ENCODE measurements around the gene KCNC3. TPM values are rescaled to one million over a fixed set of nuclear protein-coding genes. Genes with fewer than 3 reads are reported as not detected.
A peak's percentile ranks its signal among the peaks of the same experiment; 100 is the strongest.

Gene KCNC3
- total and polyA plus RNA-seq, 2 of the 13 experiments (the other 11 are each of a cell fraction or from before 2014, with no cell fraction given): 0.29 to 1.7 TPM

- no peak for TF ChIP-seq NR2F6 (IDR thresholded peaks at IDR 0.05)
- 0 out of 2 replicates have a peak, but pooled peaks have one; percentile 48 for TF ChIP-seq NR2F6 (CRISPR knock-in tag; IDR thresholded peaks at IDR 0.05)
- no peak for TF ChIP-seq RAD21 (CRISPR knock-in tag; IDR thresholded peaks at IDR 0.05)
- TF ChIP-seq ZNF331 (CRISPR knock-in tag; IDR thresholded peaks at IDR 0.05): no peak
- TF ChIP-seq PHF20 (CRISPR knock-in tag; IDR thresholded peaks at IDR 0.05): peak; percentile 56
- TF ChIP-seq FOSL2 (CRISPR knock-in tag; IDR thresholded peaks at IDR 0.05): 0 out of 2 replicates have a peak, but pooled peaks have one; percentile 4
- no peak for TF ChIP-seq ZFP37 (CRISPR knock-in tag; IDR thresholded peaks at IDR 0.05; ENCODE audit: borderline replicate concordance)
- TF ChIP-seq PTBP1 (IDR thresholded peaks at IDR 0.05; ENCODE audit: low read depth, low read length, poor library complexity, severe bottlenecking): no peak
- peak; percentile 63; the same call in 1 of the 2 replicates for TF ChIP-seq SAP130 (CRISPR knock-in tag; IDR thresholded peaks at IDR 0.05; ENCODE audit: low read depth)
- TF ChIP-seq CCDC6 (CRISPR knock-in tag; IDR thresholded peaks at IDR 0.05): no peak
- TF ChIP-seq BHLHE40 (IDR thresholded peaks at IDR 0.05; ENCODE audit: low read length): no peak
- peak; percentile 42; the same call in 1 of the 2 replicates for TF ChIP-seq ZGPAT (CRISPR knock-in tag; IDR thresholded peaks at IDR 0.05)
- no peak for TF ChIP-seq ZNF839 (CRISPR knock-in tag; IDR thresholded peaks at IDR 0.05; ENCODE audit: borderline replicate concordance)
- no peak for TF ChIP-seq RFX1 (IDR thresholded peaks at IDR 0.05)
- 0 out of 2 replicates have a peak, but pooled peaks have one; percentile 17 for TF ChIP-seq TFDP2 (CRISPR knock-in tag; IDR thresholded peaks at IDR 0.05)
- no peak for TF ChIP-seq SP5 (CRISPR knock-in tag; IDR thresholded peaks at IDR 0.05; ENCODE audit: borderline replicate concordance, low read depth)
- TF ChIP-seq ZNF260 (CRISPR knock-in tag; IDR thresholded peaks at IDR 0.05; ENCODE audit: borderline replicate concordance, low read depth): no peak
- peak; percentile 54; the same call in 1 of the 2 replicates for TF ChIP-seq SOX5 (CRISPR knock-in tag; IDR thresholded peaks at IDR 0.05; ENCODE audit: borderline replicate concordance)
- no peak for TF ChIP-seq FIP1L1 (IDR thresholded peaks at IDR 0.05; ENCODE audit: borderline replicate concordance, insufficient read depth, low read depth, low read length)
- no peak for TF ChIP-seq SP140L (CRISPR knock-in tag; IDR thresholded peaks at IDR 0.05; ENCODE audit: borderline replicate concordance)
- TF ChIP-seq ZNF841 (CRISPR knock-in tag; IDR thresholded peaks at IDR 0.05; ENCODE audit: borderline replicate concordance): no peak
- peak; percentile 60 for TF ChIP-seq SALL1 (CRISPR knock-in tag; IDR thresholded peaks at IDR 0.05)
- TF ChIP-seq SMC3 (IDR thresholded peaks at IDR 0.05; ENCODE audit: low read length): no peak
- TF ChIP-seq HINFP (CRISPR knock-in tag; IDR thresholded peaks at IDR 0.05; ENCODE audit: low read depth): no peak
- TF ChIP-seq BATF2 (CRISPR knock-in tag; IDR thresholded peaks at IDR 0.05): no peak
- TF ChIP-seq IRF2 (CRISPR knock-in tag; IDR thresholded peaks at IDR 0.05): 0 out of 2 replicates have a peak, but pooled peaks have one; percentile 10
- TF ChIP-seq SRSF1 (optimal IDR thresholded peaks at IDR 0.05; ENCODE audit: low read depth, low read length): no peak
Observed at GRCh38 chr19:50349277-50350057, 20.3 kb upstream of the KCNC3 start (continued).

Measured in HepG2 (cell line).